ENCODE measurements around the gene IL16.
"Not testable (repeated sequence)": the region's sequence is repeated elsewhere in the genome, so short reads cannot be mapped to it uniquely, and the experiment has no call there.

Gene IL16

GRCh38 chr15:81174792-81175327 lies 21.8 kb upstream of the IL16 start:
- no peak for DNase-seq

GRCh38 chr15:81175496-81175895 lies 21.2 kb upstream of the IL16 start:
- DNase-seq, result no peak

GRCh38 chr15:81176291-81176893 lies 20.3 kb upstream of the IL16 start:
- no peak for DNase-seq

- DNase-seq, result no peak
Observed at GRCh38 chr15:81178365-81178764, 18.3 kb upstream of the IL16 start.

GRCh38 chr15:81181220-81181619 lies 15.5 kb upstream of the IL16 start:
- DNase-seq, result no peak

GRCh38 chr15:81182031-81182755 lies 14.5 kb upstream of the IL16 start:
- DNase-seq, result peak; percentile 30

GRCh38 chr15:81182756-81183438 lies 13.8 kb upstream of the IL16 start:
- no peak for DNase-seq

GRCh38 chr15:81183439-81183775 lies 13.3 kb upstream of the IL16 start:
- DNase-seq, result no peak

- DNase-seq, result no peak
Observed at GRCh38 chr15:81184188-81184587, 12.5 kb upstream of the IL16 start.

GRCh38 chr15:81185631-81186295 lies 10.9 kb upstream of the IL16 start:
- no peak for DNase-seq

- no peak for DNase-seq
Observed at GRCh38 chr15:81188354-81188753, 8.3 kb upstream of the IL16 start.

- peak; percentile 95 for DNase-seq
Observed at GRCh38 chr15:81189583-81190283, 6.9 kb upstream of the IL16 start.

GRCh38 chr15:81190922-81191507 lies 5.7 kb upstream of the IL16 start:
- no peak for DNase-seq

- no peak for DNase-seq
Observed at GRCh38 chr15:81191701-81192100, 5.0 kb upstream of the IL16 start.

GRCh38 chr15:81194723-81195122 lies 2.0 kb upstream of the IL16 start:
- DNase-seq, result no peak

GRCh38 chr15:81195339-81195864 lies 1.3 kb upstream of the IL16 start:
- DNase-seq, result no peak

- no peak for DNase-seq
Observed at GRCh38 chr15:81197255-81197630, 564 bp downstream of the IL16 start.

GRCh38 chr15:81197688-81198281 lies 1.1 kb downstream of the IL16 start:
- DNase-seq, result no peak

- DNase-seq, result peak; percentile 48
Observed at GRCh38 chr15:81199031-81199779, 2.5 kb downstream of the IL16 start.

- no peak for DNase-seq
Observed at GRCh38 chr15:81206018-81206417, 9.3 kb downstream of the IL16 start.

- DNase-seq, result not testable (repeated sequence)
Observed at GRCh38 chr15:81207987-81208386, 11.3 kb downstream of the IL16 start.
